NB4 (cell line): ENCODE results near the gene PSORS1C2.
"Not testable (repeated sequence)": the region's sequence is repeated elsewhere in the genome, so short reads cannot be mapped to it uniquely, and the experiment has no call there.

ENCODE experiments used
- DNase-seq: peaks from one replicate; pipeline ENCODE4 v3.0.0; 2010; ENCODE audit warnings: low read depth
- H3K4me3 ChIP-seq: one replicate; pipeline ENCODE4 v1.5.1; 2011; ENCODE audit warnings: mild to moderate bottlenecking, low read depth, low read length, moderate library complexity
- CTCF ChIP-seq: IDR thresholded peaks from one replicate; pipeline ENCODE4 v1.5.1; 2012; ENCODE audit warnings: low read depth, low read length
- MYC ChIP-seq: IDR thresholded peaks from 2 replicates; pipeline ENCODE4 v1.6.1; 2011; ENCODE audit warnings: low read depth, low read length
- POLR2A ChIP-seq: IDR thresholded peaks from 2 replicates; pipeline ENCODE4 v1.6.1; 2011; ENCODE audit warnings: mild to moderate bottlenecking; ENCODE audit not compliant: insufficient read length; ENCODE audit errors: extremely low read depth
- TF ChIP-seq, protein P1 (sequence below): IDR thresholded peaks from 2 replicates; pipeline ENCODE4 v1.6.1; 2011; ENCODE audit warnings: low read depth, low read length

Gene PSORS1C2

DNA sequence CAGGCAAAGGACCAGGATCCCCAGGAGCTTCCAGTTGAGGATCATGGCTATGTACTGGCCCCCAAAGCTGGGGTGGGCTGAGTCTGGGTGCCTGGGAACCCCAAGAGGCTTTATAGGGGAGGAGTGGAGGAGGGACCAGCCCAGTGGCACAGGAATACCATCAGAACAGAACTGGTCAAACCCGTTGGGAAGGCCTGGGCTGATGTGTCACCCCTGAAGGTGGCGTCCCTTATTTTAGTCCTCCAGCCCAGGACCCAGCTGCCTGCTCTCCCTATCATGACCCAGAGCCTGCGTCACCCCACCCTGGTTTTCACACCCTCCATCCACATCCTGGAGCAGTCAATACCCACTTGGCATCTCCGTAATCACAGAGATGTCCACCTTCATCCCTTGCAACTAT is at the start of gene PSORS1C2:
TSS of gene PSORS1C2 (minus strand) at position 85 of the 400 bp plus-strand sequence. CDS start at position 45, 40 bp downstream.
- DNase-seq = no peak
- no peak for TF ChIP-seq MYC
- TF ChIP-seq CTCF = no peak
- TF ChIP-seq, protein P1, sequence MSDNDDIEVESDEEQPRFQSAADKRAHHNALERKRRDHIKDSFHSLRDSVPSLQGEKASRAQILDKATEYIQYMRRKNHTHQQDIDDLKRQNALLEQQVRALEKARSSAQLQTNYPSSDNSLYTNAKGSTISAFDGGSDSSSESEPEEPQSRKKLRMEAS = no peak
- TF ChIP-seq POLR2A = no peak
- no peak within 1 kb of the TSS for H3K4me3 ChIP-seq

DNA sequence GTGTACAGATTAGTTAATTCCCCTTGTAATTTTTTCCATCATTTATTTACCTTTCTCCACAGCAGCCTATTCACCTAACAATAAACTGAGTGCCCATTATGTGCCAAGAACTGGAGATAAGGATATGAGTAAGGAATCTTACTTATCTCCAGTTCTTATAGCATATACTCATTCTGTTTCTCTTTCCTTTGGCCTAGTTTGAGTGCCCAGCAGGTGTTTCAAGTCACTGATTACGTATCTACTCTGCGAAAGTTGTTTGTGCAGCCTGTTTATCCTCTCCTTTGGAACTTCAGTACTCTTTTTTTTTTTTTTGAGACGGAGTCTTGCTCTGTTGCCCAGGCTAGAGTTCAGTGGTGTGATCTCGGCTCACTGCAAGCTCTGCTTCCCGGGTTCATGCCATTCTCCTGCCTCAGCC is 48.9 kb upstream of the PSORS1C2 start:
- no peak for DNase-seq
- H3K4me3 ChIP-seq = no peak overlapping the region
- TF ChIP-seq, protein P1 = no peak
- no peak for TF ChIP-seq MYC

GRCh38 chr6:31186052-31186734 is 47.3 kb upstream of the PSORS1C2 start:
- TF ChIP-seq POLR2A (no peak), CTCF (no peak), MYC (no peak)
- TF ChIP-seq, protein P1 = no peak
- no peak overlapping the region for H3K4me3 ChIP-seq
- DNase-seq = no peak

GRCh38 chr6:31185695-31186051 is 46.8 kb upstream of the PSORS1C2 start:
- not testable (repeated sequence) for H3K4me3 ChIP-seq, DNase-seq

DNA sequence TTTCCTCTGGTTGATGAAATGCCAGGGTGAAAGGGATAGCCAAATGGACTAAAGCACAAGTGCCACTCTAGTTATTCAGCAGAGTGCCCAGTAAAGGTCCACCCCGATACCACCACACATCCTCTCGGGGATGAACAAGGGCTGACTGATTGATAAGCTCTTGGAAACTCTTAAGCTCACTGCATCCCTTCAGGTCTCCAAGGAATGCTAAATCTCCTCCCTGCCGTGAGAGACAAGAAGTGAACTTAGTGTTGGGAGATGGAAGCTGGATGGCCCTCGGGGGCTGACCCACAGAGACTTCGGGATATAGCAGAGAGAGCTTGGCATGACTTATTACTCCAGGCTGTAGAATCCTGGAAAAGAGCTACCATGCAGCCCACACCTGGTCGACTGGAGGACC is 45.0 kb upstream of the PSORS1C2 start:
- not testable (repeated sequence) for H3K4me3 ChIP-seq, DNase-seq

DNA sequence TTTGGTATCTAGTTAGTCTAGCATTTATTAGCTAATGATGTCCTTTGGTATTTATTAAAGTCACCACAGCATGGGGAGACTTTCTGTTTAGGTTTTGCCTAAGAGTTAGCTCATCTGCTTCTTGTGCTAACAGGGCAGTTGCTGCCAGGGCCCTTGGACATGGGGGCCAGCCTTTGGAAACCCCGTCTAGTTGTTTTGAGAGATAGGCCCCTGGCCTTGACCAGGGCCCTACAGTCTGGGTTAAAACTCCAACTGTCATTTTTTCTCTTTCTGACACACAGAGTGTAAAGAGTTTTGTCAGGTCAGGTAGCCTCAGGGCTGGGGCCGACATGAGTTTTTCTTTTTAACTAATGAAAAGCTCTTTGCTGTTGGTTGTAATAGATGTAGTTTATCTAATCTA is 44.4 kb upstream of the PSORS1C2 start:
- not testable (repeated sequence) for H3K4me3 ChIP-seq, DNase-seq

GRCh38 chr6:31180500-31180899 is 41.6 kb upstream of the PSORS1C2 start:
- DNase-seq = no peak
- no peak overlapping the region for H3K4me3 ChIP-seq
- no peak for TF ChIP-seq POLR2A
- TF ChIP-seq MYC = no peak
- TF ChIP-seq, protein P1 = no peak
- TF ChIP-seq CTCF = no peak

DNA sequence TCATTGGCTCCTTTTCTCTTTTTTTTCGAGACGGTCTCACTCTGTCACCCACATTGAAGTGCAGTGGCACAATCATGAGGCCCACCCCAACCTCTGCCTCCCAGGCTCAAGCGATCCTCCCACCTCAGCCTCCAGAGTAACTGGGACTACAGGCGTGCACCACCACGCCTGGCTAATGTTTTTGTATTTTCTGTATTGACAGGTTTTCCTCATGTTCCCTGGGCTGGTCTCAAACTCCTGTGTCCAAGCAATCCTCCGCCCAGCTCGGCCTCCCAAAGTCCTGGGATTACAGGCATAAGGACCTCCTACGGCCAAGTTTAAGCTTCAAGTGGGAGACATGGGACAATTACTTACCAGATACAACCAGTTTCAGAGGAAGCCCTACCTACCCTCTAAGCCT is 41.0 kb upstream of the PSORS1C2 start:
- TF ChIP-seq, protein P1 = no peak
- no peak overlapping the region for H3K4me3 ChIP-seq
- DNase-seq = no peak

DNA sequence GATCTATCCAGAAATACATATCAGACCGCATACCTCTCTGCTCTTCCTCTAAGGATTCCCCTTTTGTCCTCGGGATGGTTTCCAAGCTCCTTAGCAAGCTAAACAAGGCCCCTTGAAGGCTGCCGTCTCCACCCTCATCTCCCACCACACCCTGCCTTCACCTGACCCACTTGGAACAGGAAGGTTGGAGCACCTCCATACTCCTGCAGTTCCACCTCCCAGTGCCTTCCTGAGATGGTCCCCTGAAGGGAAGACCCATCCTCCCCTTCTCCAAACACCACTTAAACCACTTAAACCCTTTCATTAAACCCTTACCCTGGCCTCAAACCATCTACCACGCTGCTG is 40.1 kb upstream of the PSORS1C2 start:
- no peak for DNase-seq

More for the DNA sequence above, 40.1 kb upstream of the PSORS1C2 start:
- H3K4me3 ChIP-seq = no peak overlapping the region
- TF ChIP-seq, protein P1 = no peak
- TF ChIP-seq MYC (no peak), CTCF (no peak), POLR2A (no peak)
